HG03095 (cell line): ENCODE measurements around the gene PDE4D.

Source experiments
- ATAC-seq: cut with Tn5 transposase; IDR thresholded peaks from one replicate; pipeline ENCODE4 v1.9.1; 2021; ENCODE audit warnings: moderate library complexity; ENCODE audit not compliant: unreplicated experiment

The PDE4D gene

GRCh38 chr5:59037941-59038797, 855.4 kb downstream of the PDE4D start:
- no peak for ATAC-seq

- no peak for ATAC-seq
Observed at GRCh38 chr5:59037453-59037852, 856.1 kb downstream of the PDE4D start.

GRCh38 chr5:59037041-59037440, 856.5 kb downstream of the PDE4D start:
- ATAC-seq = no peak

GRCh38 chr5:59036274-59036961, 857.1 kb downstream of the PDE4D start:
- ATAC-seq = no peak

- no peak for ATAC-seq
Observed at GRCh38 chr5:59035681-59036080, 857.8 kb downstream of the PDE4D start.

- ATAC-seq = no peak
Observed at GRCh38 chr5:59034498-59035186, 858.9 kb downstream of the PDE4D start.

- ATAC-seq = no peak
Observed at GRCh38 chr5:59027145-59027907, 866.2 kb downstream of the PDE4D start.

- ATAC-seq = no peak
Observed at GRCh38 chr5:59025734-59026133, 867.8 kb downstream of the PDE4D start.

GRCh38 chr5:59021837-59022514, 871.5 kb downstream of the PDE4D start:
- ATAC-seq = no peak

- ATAC-seq = no peak
Observed at GRCh38 chr5:59021286-59021673, 872.2 kb downstream of the PDE4D start.

GRCh38 chr5:59020611-59021285, 872.8 kb downstream of the PDE4D start:
- no peak for ATAC-seq

GRCh38 chr5:59019078-59019477, 874.4 kb downstream of the PDE4D start:
- no peak for ATAC-seq

GRCh38 chr5:59016925-59017324, 876.6 kb downstream of the PDE4D start:
- ATAC-seq = no peak

GRCh38 chr5:59008816-59009473, 884.6 kb downstream of the PDE4D start:
- ATAC-seq = no peak

- no peak for ATAC-seq
Observed at GRCh38 chr5:59007460-59008063, 886.0 kb downstream of the PDE4D start.

GRCh38 chr5:59005934-59006701, 887.4 kb downstream of the PDE4D start:
- no peak for ATAC-seq

GRCh38 chr5:59003641-59004040, 889.9 kb downstream of the PDE4D start:
- ATAC-seq = no peak

- ATAC-seq = no peak
Observed at GRCh38 chr5:59003124-59003523, 890.4 kb downstream of the PDE4D start.
